ENCODE results near the gene FAM161B. TPM values are rescaled to one million over a fixed set of nuclear protein-coding genes. Genes with fewer than 3 reads are reported as not detected.

The FAM161B gene
- total and polyA plus RNA-seq, 2 of the 8 experiments (the other 6 are each of a cell fraction or from before 2014, with no cell fraction given) = 0.14 to 0.32 TPM

DNA sequence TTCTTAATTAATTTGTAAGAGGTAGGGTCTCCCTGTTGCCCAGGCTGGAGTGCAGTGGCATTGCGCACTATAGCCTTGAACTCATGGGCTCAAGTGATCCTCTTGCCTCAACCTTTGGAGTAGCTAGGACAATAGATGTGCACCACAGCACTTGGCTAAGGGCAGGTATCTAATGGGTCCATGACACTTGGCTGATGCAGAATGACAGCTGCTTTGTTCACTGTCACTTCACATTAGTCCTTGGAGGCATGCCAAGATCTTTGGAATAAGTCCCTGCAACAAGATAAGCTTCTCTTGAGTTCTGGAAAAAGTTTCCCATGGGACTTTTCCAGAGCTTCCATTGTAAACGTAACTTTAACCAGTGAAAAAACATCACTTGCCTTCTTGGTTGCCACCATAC is 23.6 kb upstream of the FAM161B start:
- no peaks in the 10 kb centered on the region for H3K27me3 ChIP-seq (replicated peaks in 1 of 4; ENCODE audit: control insufficient read depth in 3 of 4, extremely low read depth in 1 of 4, insufficient read depth in 3 of 4, low read length in 3 of 4)
- H2BK15ac ChIP-seq (ENCODE audit: low read length) = no peak overlapping the region
- H3K56ac ChIP-seq (replicated peaks; ENCODE audit: insufficient read length, low read depth, low read length) = no peak overlapping the region
- no peak overlapping the region for H2AK5ac ChIP-seq (ENCODE audit: low read depth, low read length)
- peaks cover 0 to 1% of the 10 kb centered on the region in 2 experiments for H4K20me1 ChIP-seq (replicated peaks in 1 of 2; ENCODE audit: control insufficient read depth in 1 of 2, insufficient read depth in 2 of 2, low read length in 2 of 2)
- no peak overlapping the region for H3K23ac ChIP-seq (ENCODE audit: insufficient read length)
- DNase-seq (ENCODE audit: low read depth in 1 of 2, low spot score in 2 of 2) (no peak), FAIRE-seq (no peak)
- ChIA-PET POLR2A (ENCODE audit: partially characterized antibody) (interaction anchor here (1.2 kb wide), 1 partner anchor 14 kb away, joined by 3 read pairs; no protein-coding TSS in a partner anchor), CTCF (ENCODE audit: partially characterized antibody) (interaction anchor here (0.6 to 1.0 kb wide), 3 partner anchors 15 to 251 kb away, joined by 3 to 4 read pairs (median 4); no protein-coding TSS in a partner anchor)
- peaks cover 0 to 3% (median 0%) of the 10 kb centered on the region in 4 experiments; a peak in 1 of 8 replicates for H3K36me3 ChIP-seq (ENCODE audit: control insufficient read depth in 2 of 4, insufficient read depth in 4 of 4, low read length in 3 of 4)
- no peaks in the 10 kb centered on the region for H3K23me2 ChIP-seq (ENCODE audit: low read depth, low read length)
- 87% methylated on average over 2 of the region's 2 CpGs; no CpG with 5 or more reads in 1 of the 2 experiments for WGBS, 2 experiments (ENCODE audit: extremely low coverage in 1 of 2, insufficient coverage in 1 of 2, insufficient read length in 1 of 2, insufficient replicate concordance in 2 of 2, low coverage in 1 of 2, low lambda C conversion rate in 2 of 2, missing lambda C conversion rate in 1 of 2)
- no peak overlapping the region for H3K4ac ChIP-seq (replicated peaks; ENCODE audit: insufficient read length, low read depth, low read length)
- no peak overlapping the region for H3K18ac ChIP-seq (ENCODE audit: extremely low read depth, low read length)
- H3K4me3 ChIP-seq (ENCODE audit: extremely low read depth in 1 of 4, insufficient read depth in 2 of 4, low read depth in 3 of 4, low read length in 4 of 4) = no peak overlapping the region
- no peaks in the 10 kb centered on the region for H3K79me1 ChIP-seq (ENCODE audit: low read depth, low read length)
- peaks cover 0 to 2% (median 0%) of the 10 kb centered on the region in 4 experiments; a peak in 1 of 7 replicates for H3K4me1 ChIP-seq (replicated peaks in 1 of 4; ENCODE audit: control insufficient read depth in 3 of 4, insufficient read depth in 4 of 4, low read length in 3 of 4)
- no peak overlapping the region for H2AFZ ChIP-seq (ENCODE audit: low read length)
- no peak overlapping the region for H4K5ac ChIP-seq (ENCODE audit: insufficient read length, low read depth, low read length)
- H3K14ac ChIP-seq (ENCODE audit: insufficient read length) = no peak overlapping the region
- no peak overlapping the region for H2BK12ac ChIP-seq (ENCODE audit: low read depth, low read length)
- H3K9me3 ChIP-seq (ENCODE audit: insufficient read depth in 2 of 2, low read depth in 1 of 2, low read length in 1 of 2) = no peaks in the 10 kb centered on the region
- H3K9ac ChIP-seq (replicated peaks in 1 of 4; ENCODE audit: extremely low read depth in 1 of 4, low read depth in 3 of 4, low read length in 3 of 4) = no peak overlapping the region
- no peak overlapping the region for H4K8ac ChIP-seq (ENCODE audit: extremely low read depth, insufficient read depth, low read length)
- no peak overlapping the region for H3K27ac ChIP-seq (ENCODE audit: low read depth, low read length)
- H3K4me2 ChIP-seq (ENCODE audit: insufficient read depth in 1 of 2, low read depth in 2 of 2, low read length in 2 of 2) = no peak overlapping the region
- no peak overlapping the region for H2BK5ac ChIP-seq (ENCODE audit: low read depth, low read length)
- no peak overlapping the region for H4K91ac ChIP-seq (replicated peaks; ENCODE audit: insufficient read length, low read length)
- H3K79me2 ChIP-seq (ENCODE audit: control insufficient read depth in 1 of 2, insufficient read depth in 2 of 2, low read length in 2 of 2) = no peaks in the 10 kb centered on the region
- H2BK120ac ChIP-seq (replicated peaks; ENCODE audit: low read depth, low read length) = no peak overlapping the region
- H2BK20ac ChIP-seq (ENCODE audit: low read length) = no peak overlapping the region
- TF ChIP-seq, protein P1, sequence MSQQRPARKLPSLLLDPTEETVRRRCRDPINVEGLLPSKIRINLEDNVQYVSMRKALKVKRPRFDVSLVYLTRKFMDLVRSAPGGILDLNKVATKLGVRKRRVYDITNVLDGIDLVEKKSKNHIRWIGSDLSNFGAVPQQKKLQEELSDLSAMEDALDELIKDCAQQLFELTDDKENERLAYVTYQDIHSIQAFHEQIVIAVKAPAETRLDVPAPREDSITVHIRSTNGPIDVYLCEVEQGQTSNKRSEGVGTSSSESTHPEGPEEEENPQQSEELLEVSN (IDR thresholded peaks at IDR 0.05) = no peak
- TF ChIP-seq TCF12 (IDR thresholded peaks at IDR 0.05; ENCODE audit: low read depth, low read length) (no peak), NRF1 (IDR thresholded peaks at IDR 0.05; ENCODE audit: low read depth, low read length) (no peak), CTBP2 (IDR thresholded peaks at IDR 0.05; ENCODE audit: borderline replicate concordance, insufficient read depth, insufficient read length, low read length) (no peak), POLR2AphosphoS5 (IDR thresholded peaks at IDR 0.05; ENCODE audit: low read depth, low read length) (no peak), CHD2 (IDR thresholded peaks at IDR 0.05; ENCODE audit: low read length) (no peak), BCL11A (IDR thresholded peaks at IDR 0.05; ENCODE audit: low read depth in 2 of 2, low read length in 2 of 2) (no peak), PHF8 (conservative IDR thresholded peaks at IDR 0.05; ENCODE audit: low read depth, low read length) (no peak), NANOG (IDR thresholded peaks at IDR 0.05; ENCODE audit: insufficient read depth, low read depth, low read length, poor library complexity, severe bottlenecking) (no peak), EP300 (IDR thresholded peaks at IDR 0.05; ENCODE audit: borderline replicate concordance in 1 of 2, low read depth in 2 of 2, low read length in 2 of 2) (no peak), SP4 (IDR thresholded peaks at IDR 0.05; ENCODE audit: low read length) (no peak), KDM5A (IDR thresholded peaks at IDR 0.05; ENCODE audit: low read length) (no peak), FOSL1 (IDR thresholded peaks at IDR 0.05; ENCODE audit: insufficient read depth, low read depth, low read length) (no peak)
